GM12878 (cell line): ENCODE results near the gene MYO3B. TPM values are rescaled to one million over a fixed set of nuclear protein-coding genes. Genes with fewer than 3 reads are reported as not detected.

Source experiments
- ATAC-seq: fragments of 200-7000 bp; cut with Tn5 transposase; 3 replicates; pipeline ENCODE4 v1.9.1; 2020; ENCODE audit warnings: mild to moderate bottlenecking, moderate library complexity
- BruUV-seq: library from RNA; stranded (reverse); fragments of 400-500 nt; replicated peaks from 2 replicates; lab custom pipeline; 2021; lab: Mats Ljungman, UMichigan
- CTCF ChIA-PET: fragments of 300-600 bp; sonication (Branson Sonifier 250); formaldehyde crosslinking; extraction: SDS; loops from one replicate; lab custom pipeline; 2021; ENCODE audit warnings: inconsistent platforms; lab: Yijun Ruan, JAX
- POLR2A ChIA-PET: fragments of 350-600 bp; formaldehyde crosslinking; extraction: SDS; loops from one replicate; lab custom pipeline; 2021; ENCODE audit warnings: inconsistent platforms; lab: Charles Lee
- RAD21 ChIA-PET: fragments of 300-600 bp; sonication (Branson Sonifier 250); formaldehyde crosslinking; loops from one replicate; lab custom pipeline; 2023; ENCODE audit warnings: antibody characterized with exemption; ENCODE audit not compliant: unreplicated experiment; lab: Charles Lee
- SMC1A ChIA-PET: fragments of 300-600 bp; sonication (Branson Sonifier 250); formaldehyde crosslinking; loops from one replicate; lab custom pipeline; 2023; ENCODE audit not compliant: unreplicated experiment, uncharacterized antibody; lab: Charles Lee
- DNase-seq: peaks from one replicate; pipeline ENCODE4 v3.0.0-alpha.2; 2011; ENCODE audit warnings: low read depth, low spot score
- FAIRE-seq: peaks from 3 replicates; lab custom pipeline; 2011; peaks lifted over from hg19 to GRCh38; lab: Jason Lieb, UNC
- H2AFZ ChIP-seq: 2 replicates; pipeline ENCODE4 v1.6.0; 2011; ENCODE audit warnings: low read depth, low read length, control low read depth; ENCODE audit not compliant: control insufficient read depth
- H3K27ac ChIP-seq: 2 replicates; pipeline ENCODE4 v1.5.1; 2011; ENCODE audit warnings: control low read depth; ENCODE audit not compliant: control insufficient read depth, insufficient read depth
- H3K27me3 ChIP-seq, 2 experiments: replicated peaks in 1 of 2; 2 replicates each; pipeline versions ENCODE4 v1.6.0 to v1.6.1; 2011; ENCODE audit warnings: low read length in 1 of 2; ENCODE audit not compliant: control insufficient read depth in 2 of 2, insufficient read depth in 2 of 2
- H3K36me3 ChIP-seq, 2 experiments: 2 replicates each; pipeline ENCODE4 v1.5.1; 2011; ENCODE audit warnings: low read length in 1 of 2; ENCODE audit not compliant: control insufficient read depth in 2 of 2, insufficient read depth in 2 of 2
- H3K4me1 ChIP-seq: 2 replicates; pipeline ENCODE4 v1.6.1; 2011; ENCODE audit warnings: mild to moderate bottlenecking, low read length, moderate library complexity, mixed read lengths; ENCODE audit not compliant: control insufficient read depth, insufficient read depth
- H3K4me2 ChIP-seq: 2 replicates; pipeline ENCODE4 v1.6.0; 2011; ENCODE audit warnings: control low read depth; ENCODE audit not compliant: control insufficient read depth, insufficient read depth
- H3K4me3 ChIP-seq: fragments of 200-600 bp; sonication (generic); 2 replicates; pipeline ENCODE4 v1.5.1; 2016
- H3K79me2 ChIP-seq: 2 replicates; pipeline ENCODE4 v1.6.0; 2011; ENCODE audit warnings: low read length; ENCODE audit not compliant: control insufficient read depth, insufficient read depth
- H3K9ac ChIP-seq: 2 replicates; pipeline ENCODE4 v1.8.0; 2011; ENCODE audit warnings: low read length, control low read depth, mixed read lengths; ENCODE audit not compliant: control insufficient read depth, insufficient read depth
- H3K9me3 ChIP-seq: replicated peaks from 3 replicates; pipeline ENCODE4 v1.5.1; 2011; ENCODE audit warnings: mild to moderate bottlenecking, low read length; ENCODE audit not compliant: control insufficient read depth, insufficient read depth
- H4K20me1 ChIP-seq: 2 replicates; pipeline ENCODE4 v1.6.0; 2011; ENCODE audit not compliant: control insufficient read depth, insufficient read depth
- IRF4 ChIP-seq: IDR thresholded peaks from 2 replicates; pipeline ENCODE4 v1.6.1; 2011; ENCODE audit warnings: low read depth, low read length
- MXI1 ChIP-seq: fragments of 150-350 bp; IDR thresholded peaks from 2 replicates; pipeline ENCODE4 v1.6.1; 2011; ENCODE audit warnings: low read depth, mild to moderate bottlenecking, inconsistent platforms, low read length, improper control_type of control experiment
- POLR2AphosphoS2 ChIP-seq: IDR thresholded peaks from 2 replicates; pipeline ENCODE4 v1.6.1; 2011; ENCODE audit warnings: low read depth, mild to moderate bottlenecking, low read length, improper control_type of control experiment, moderate library complexity
- POU2F2 ChIP-seq: IDR thresholded peaks from 3 replicates; pipeline ENCODE4 v1.6.1; 2011; ENCODE audit warnings: low read depth, mild to moderate bottlenecking, low read length, borderline replicate concordance
- RCOR1 ChIP-seq: conservative IDR thresholded peaks from 2 replicates; pipeline ENCODE4 v1.6.1; 2012; ENCODE audit warnings: low read depth, low read length, improper control_type of control experiment
- TARDBP ChIP-seq: IDR thresholded peaks from 2 replicates; pipeline ENCODE4 v1.6.1; 2016; ENCODE audit warnings: borderline replicate concordance
- TBL1XR1 ChIP-seq: IDR thresholded peaks from 2 replicates; pipeline ENCODE4 v1.6.1; 2012; ENCODE audit warnings: low read depth, low read length, improper control_type of control experiment
- TCF12 ChIP-seq: IDR thresholded peaks from 2 replicates; pipeline ENCODE4 v1.6.1; 2011; ENCODE audit warnings: low read depth, mild to moderate bottlenecking, low read length
- WGBS: methylation state at CpG from one replicate; pipeline ENCODE4 v1.1.6; 2016; ENCODE audit warnings: low lambda C conversion rate; ENCODE audit not compliant: insufficient replicate concordance, insufficient coverage; ENCODE audit errors: missing lambda C conversion rate; 5-methylcytosine and 5-hydroxymethylcytosine counted together
- in situ Hi-C: fragments of 300-500 bp; cut with MboI; formaldehyde crosslinking; loops from 9 replicates; pipeline ENCODE4 v1.14.3; 2018; ENCODE audit warnings: mixed read lengths
- intact Hi-C: fragments of 100-400 bp; cut with micrococcal nuclease; formaldehyde crosslinking; loops from one replicate; pipeline ENCODE4 v1.14.2; 2022; ENCODE audit not compliant: unreplicated experiment
- polyA plus RNA-seq, 11 experiments: library from polyadenylated mRNA; depleted of rRNA in 4 of 11; unstranded in 6 of 11; stranded (reverse) in 5 of 11; fragments of >200 nt; fragmentation: Nextera tagmentation in 4 of 11; fragmentation: Illumina TruSeq in 1 of 11; extraction: Ambion mirVana in 4 of 11; extraction: Trizol in 1 of 11; gene quantifications; 1 replicate in 1 of 11; 2 replicates in 10 of 11; pipeline versions ENCODE4 v1.2.1 to v1.2.3, GENCODE V29; 2011 to 2016; ENCODE audit warnings: inconsistent platforms in 2 of 11, missing spikeins in 2 of 11, low read depth in 1 of 11
- total RNA-seq, 4 experiments: library from RNA; depleted of rRNA in 3 of 4; stranded (reverse); fragments of >200 nt in 3 of 4; fragmentation: Illumina TruSeq in 1 of 4; extraction: Trizol in 1 of 4; gene quantifications; 2 replicates each; pipeline versions ENCODE4 v1.2.1 to v1.2.3, GENCODE V29; 2013 to 2021
- TF ChIP-seq, protein P1 (sequence below): fragments of 150-350 bp; IDR thresholded peaks from 2 replicates; pipeline ENCODE4 v1.6.1; 2016; ENCODE audit warnings: low read depth, low read length
- TF ChIP-seq, protein P2 (sequence below): fragments of 450-650 bp; conservative IDR thresholded peaks from 2 replicates; pipeline ENCODE4 v1.6.1; 2017; ENCODE audit warnings: mild to moderate bottlenecking, moderate library complexity
- TF ChIP-seq, protein P3 (sequence below), 3 experiments: IDR thresholded peaks in 2 of 3; conservative IDR thresholded peaks in 1 of 3; 2 replicates each; pipeline ENCODE4 v1.5.1; 2011; ENCODE audit warnings: low read depth in 3 of 3, low read length in 3 of 3, mild to moderate bottlenecking in 3 of 3, control low read depth in 2 of 3, moderate library complexity in 2 of 3, inconsistent platforms in 1 of 3, mixed read lengths in 1 of 3; ENCODE audit not compliant: control insufficient read depth in 2 of 3, insufficient read depth in 1 of 3; ENCODE audit errors: extremely low read depth in 1 of 3

Gene MYO3B
- total and polyA plus RNA-seq, 10 of the 15 experiments (the other 5 are each of a cell fraction or from before 2014, with no cell fraction given): 1.1 to 7.1 (median 2.1) TPM

DNA sequence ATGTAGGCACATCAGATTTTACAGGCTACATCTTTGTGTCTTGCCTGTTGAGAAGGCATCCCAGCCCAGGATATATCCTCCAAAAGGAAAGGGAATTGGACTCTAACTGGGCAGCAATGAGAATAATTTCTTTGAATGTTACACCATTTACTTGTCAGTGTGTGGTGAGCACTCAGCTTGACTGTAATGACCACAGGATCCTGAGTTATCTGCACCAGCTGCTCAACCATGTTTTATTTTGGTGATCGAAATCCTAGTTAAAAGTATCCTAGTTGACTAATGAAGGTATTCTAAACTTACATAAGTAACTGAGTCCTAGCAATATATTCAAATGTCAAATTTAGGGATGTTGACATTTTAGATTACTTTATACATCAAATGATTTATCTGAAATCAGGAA lies 123.0 kb downstream of the MYO3B start:
- SMC1A ChIA-PET: interaction anchor here (1.6 kb wide), 1 partner anchor 61 kb away, joined by 3 read pairs; no protein-coding TSS in a partner anchor
- Histone ChIP-seq H3K4me1 (no peaks in the 10 kb centered on the region), H2AFZ (no peak overlapping the region), H3K4me3 (no peak overlapping the region), H3K9me3 (no peaks in the 10 kb centered on the region; the same call in 2 of the 3 replicates), H3K79me2 (no peaks in the 10 kb centered on the region), H3K27ac (no peak overlapping the region), H3K4me2 (no peak overlapping the region), H3K36me3 (no peaks in the 10 kb centered on the region), H3K27me3 (no peaks in the 10 kb centered on the region), H4K20me1 (no peaks in the 10 kb centered on the region), H3K9ac (no peak overlapping the region)
- no TSS peak for BruUV-seq
- DNase-seq: no peak
- POLR2A ChIA-PET: interaction anchor here (0.9 kb wide), 1 partner anchor 9 kb away, joined by 3 read pairs; no protein-coding TSS in a partner anchor
- intact Hi-C loops (no loop called here), in situ Hi-C loops (no loop called here)
- CTCF ChIA-PET: interaction anchor here (0.9 to 1.0 kb wide), 3 partner anchors 23 to 70 kb away, joined by 3 to 5 read pairs (median 3); no protein-coding TSS in a partner anchor
- ATAC-seq: no peak
- TF ChIP-seq TARDBP: no peak
- TF ChIP-seq POU2F2: no peak
- no peak for TF ChIP-seq TBL1XR1
- TF ChIP-seq POLR2AphosphoS2: no peak
- no peak for TF ChIP-seq RCOR1
- no peak for TF ChIP-seq MXI1
- TF ChIP-seq, protein P1, sequence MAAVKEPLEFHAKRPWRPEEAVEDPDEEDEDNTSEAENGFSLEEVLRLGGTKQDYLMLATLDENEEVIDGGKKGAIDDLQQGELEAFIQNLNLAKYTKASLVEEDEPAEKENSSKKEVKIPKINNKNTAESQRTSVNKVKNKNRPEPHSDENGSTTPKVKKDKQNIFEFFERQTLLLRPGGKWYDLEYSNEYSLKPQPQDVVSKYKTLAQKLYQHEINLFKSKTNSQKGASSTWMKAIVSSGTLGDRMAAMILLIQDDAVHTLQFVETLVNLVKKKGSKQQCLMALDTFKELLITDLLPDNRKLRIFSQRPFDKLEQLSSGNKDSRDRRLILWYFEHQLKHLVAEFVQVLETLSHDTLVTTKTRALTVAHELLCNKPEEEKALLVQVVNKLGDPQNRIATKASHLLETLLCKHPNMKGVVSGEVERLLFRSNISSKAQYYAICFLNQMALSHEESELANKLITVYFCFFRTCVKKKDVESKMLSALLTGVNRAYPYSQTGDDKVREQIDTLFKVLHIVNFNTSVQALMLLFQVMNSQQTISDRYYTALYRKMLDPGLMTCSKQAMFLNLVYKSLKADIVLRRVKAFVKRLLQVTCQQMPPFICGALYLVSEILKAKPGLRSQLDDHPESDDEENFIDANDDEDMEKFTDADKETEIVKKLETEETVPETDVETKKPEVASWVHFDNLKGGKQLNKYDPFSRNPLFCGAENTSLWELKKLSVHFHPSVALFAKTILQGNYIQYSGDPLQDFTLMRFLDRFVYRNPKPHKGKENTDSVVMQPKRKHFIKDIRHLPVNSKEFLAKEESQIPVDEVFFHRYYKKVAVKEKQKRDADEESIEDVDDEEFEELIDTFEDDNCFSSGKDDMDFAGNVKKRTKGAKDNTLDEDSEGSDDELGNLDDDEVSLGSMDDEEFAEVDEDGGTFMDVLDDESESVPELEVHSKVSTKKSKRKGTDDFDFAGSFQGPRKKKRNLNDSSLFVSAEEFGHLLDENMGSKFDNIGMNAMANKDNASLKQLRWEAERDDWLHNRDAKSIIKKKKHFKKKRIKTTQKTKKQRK: no peak
- TF ChIP-seq, protein P2, sequence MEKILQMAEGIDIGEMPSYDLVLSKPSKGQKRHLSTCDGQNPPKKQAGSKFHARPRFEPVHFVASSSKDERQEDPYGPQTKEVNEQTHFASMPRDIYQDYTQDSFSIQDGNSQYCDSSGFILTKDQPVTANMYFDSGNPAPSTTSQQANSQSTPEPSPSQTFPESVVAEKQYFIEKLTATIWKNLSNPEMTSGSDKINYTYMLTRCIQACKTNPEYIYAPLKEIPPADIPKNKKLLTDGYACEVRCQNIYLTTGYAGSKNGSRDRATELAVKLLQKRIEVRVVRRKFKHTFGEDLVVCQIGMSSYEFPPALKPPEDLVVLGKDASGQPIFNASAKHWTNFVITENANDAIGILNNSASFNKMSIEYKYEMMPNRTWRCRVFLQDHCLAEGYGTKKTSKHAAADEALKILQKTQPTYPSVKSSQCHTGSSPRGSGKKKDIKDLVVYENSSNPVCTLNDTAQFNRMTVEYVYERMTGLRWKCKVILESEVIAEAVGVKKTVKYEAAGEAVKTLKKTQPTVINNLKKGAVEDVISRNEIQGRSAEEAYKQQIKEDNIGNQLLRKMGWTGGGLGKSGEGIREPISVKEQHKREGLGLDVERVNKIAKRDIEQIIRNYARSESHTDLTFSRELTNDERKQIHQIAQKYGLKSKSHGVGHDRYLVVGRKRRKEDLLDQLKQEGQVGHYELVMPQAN: no peak
- no peak for TF ChIP-seq TCF12
- TF ChIP-seq, protein P3, sequence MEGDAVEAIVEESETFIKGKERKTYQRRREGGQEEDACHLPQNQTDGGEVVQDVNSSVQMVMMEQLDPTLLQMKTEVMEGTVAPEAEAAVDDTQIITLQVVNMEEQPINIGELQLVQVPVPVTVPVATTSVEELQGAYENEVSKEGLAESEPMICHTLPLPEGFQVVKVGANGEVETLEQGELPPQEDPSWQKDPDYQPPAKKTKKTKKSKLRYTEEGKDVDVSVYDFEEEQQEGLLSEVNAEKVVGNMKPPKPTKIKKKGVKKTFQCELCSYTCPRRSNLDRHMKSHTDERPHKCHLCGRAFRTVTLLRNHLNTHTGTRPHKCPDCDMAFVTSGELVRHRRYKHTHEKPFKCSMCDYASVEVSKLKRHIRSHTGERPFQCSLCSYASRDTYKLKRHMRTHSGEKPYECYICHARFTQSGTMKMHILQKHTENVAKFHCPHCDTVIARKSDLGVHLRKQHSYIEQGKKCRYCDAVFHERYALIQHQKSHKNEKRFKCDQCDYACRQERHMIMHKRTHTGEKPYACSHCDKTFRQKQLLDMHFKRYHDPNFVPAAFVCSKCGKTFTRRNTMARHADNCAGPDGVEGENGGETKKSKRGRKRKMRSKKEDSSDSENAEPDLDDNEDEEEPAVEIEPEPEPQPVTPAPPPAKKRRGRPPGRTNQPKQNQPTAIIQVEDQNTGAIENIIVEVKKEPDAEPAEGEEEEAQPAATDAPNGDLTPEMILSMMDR (IDR thresholded peaks at IDR 0.05 in 2 of 3, conservative IDR thresholded peaks at IDR 0.05 in 1 of 3; ENCODE audit: control insufficient read depth in 2 of 3, extremely low read depth in 1 of 3, insufficient read depth in 1 of 3, low read depth in 3 of 3, low read length in 3 of 3): no peak
- TF ChIP-seq IRF4: no peak
- 45% methylated on average over 1 of the region's 1 CpG for WGBS
- FAIRE-seq: no peak
- RAD21 ChIA-PET: no interaction called here
